Ishikawa (cell line): Measurements from ENCODE around the gene PPP1R13L.

Experiments
- CEBPB ChIP-seq: IDR thresholded peaks from 2 replicates; pipeline ENCODE4 v1.6.1; 2012
- CREB1 ChIP-seq: IDR thresholded peaks from 2 replicates; pipeline ENCODE4 v1.6.1; 2012; ENCODE audit warnings: low read depth
- EGR1 ChIP-seq: IDR thresholded peaks from 2 replicates; pipeline ENCODE4 v1.6.1; 2012
- EP300 ChIP-seq: IDR thresholded peaks from 2 replicates; pipeline ENCODE4 v1.6.1; 2012; ENCODE audit warnings: borderline replicate concordance
- FOXM1 ChIP-seq: IDR thresholded peaks from 2 replicates; pipeline ENCODE4 v1.6.1; 2012; ENCODE audit warnings: low read depth, borderline replicate concordance
- NFIC ChIP-seq: IDR thresholded peaks from 2 replicates; pipeline ENCODE4 v1.6.1; 2012
- RAD21 ChIP-seq: IDR thresholded peaks from 2 replicates; pipeline ENCODE4 v1.6.1; 2012; ENCODE audit warnings: low read depth
- TAF1 ChIP-seq: IDR thresholded peaks from 2 replicates; pipeline ENCODE4 v1.6.1; 2012; ENCODE audit warnings: low read depth, mild to moderate bottlenecking
- TCF12 ChIP-seq: IDR thresholded peaks from 2 replicates; pipeline ENCODE4 v1.6.1; 2012; ENCODE audit warnings: low read depth
- TEAD4 ChIP-seq: IDR thresholded peaks from 2 replicates; pipeline ENCODE4 v1.6.1; 2012
- YY1 ChIP-seq: IDR thresholded peaks from 2 replicates; pipeline ENCODE4 v1.6.1; 2012; ENCODE audit warnings: low read depth
- ZBTB7A ChIP-seq: IDR thresholded peaks from 2 replicates; pipeline ENCODE4 v1.6.1; 2012; ENCODE audit warnings: low read depth
- TF ChIP-seq, protein P1 (sequence below): IDR thresholded peaks from 2 replicates; pipeline ENCODE4 v1.6.1; 2012
- TF ChIP-seq, protein P2 (sequence below): IDR thresholded peaks from 2 replicates; pipeline ENCODE4 v1.6.1; 2012; ENCODE audit warnings: low read depth, mild to moderate bottlenecking
- TF ChIP-seq, protein P3 (sequence below): IDR thresholded peaks from 2 replicates; pipeline ENCODE4 v1.6.1; 2012

The PPP1R13L gene

DNA sequence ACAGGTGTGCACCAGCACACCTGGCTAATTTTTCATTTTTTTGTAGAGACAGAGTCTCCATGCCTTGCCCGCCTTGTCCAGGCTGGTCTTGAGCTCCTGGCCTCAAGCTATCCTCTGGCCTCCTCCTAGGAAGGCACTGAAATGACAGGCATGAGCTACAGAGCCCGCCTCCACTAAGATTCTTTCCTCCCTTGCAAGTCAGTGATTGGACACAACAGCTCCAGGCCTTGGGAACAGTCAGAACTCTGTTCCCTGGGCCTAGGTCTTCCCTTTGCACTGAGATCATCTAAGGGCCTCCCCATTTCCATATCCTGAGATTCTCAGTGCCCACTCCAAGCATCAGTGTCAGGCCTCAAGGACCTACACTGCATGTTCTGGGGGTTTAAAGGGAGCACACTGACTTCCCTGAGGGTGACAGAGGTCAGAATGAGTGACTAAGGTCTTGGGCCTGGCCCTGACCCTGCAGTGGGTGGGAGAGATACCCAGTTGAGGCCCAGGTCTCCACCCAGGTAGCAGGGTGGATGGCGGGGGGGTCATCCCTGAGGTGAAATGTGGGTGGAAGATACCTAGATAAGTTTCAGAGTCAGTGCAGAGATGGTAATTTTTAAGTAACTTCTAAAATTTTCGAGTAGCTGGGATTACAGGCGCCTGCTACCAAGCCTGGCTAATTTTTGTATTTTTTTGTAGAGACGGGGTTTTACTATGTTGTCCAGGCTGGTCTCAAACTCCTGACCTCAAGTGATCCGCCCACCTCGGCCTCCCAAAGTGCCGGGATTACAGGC, 36.2 kb upstream of the PPP1R13L start:
- TF ChIP-seq RAD21 (no peak), ZBTB7A (no peak), FOXM1 (no peak), CEBPB (no peak), CREB1 (no peak), TAF1 (no peak), NFIC (no peak), EP300 (no peak), TEAD4 (no peak), YY1 (no peak)
- TF ChIP-seq, protein P1, sequence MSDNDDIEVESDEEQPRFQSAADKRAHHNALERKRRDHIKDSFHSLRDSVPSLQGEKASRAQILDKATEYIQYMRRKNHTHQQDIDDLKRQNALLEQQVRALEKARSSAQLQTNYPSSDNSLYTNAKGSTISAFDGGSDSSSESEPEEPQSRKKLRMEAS: no peak
- TF ChIP-seq, protein P2, sequence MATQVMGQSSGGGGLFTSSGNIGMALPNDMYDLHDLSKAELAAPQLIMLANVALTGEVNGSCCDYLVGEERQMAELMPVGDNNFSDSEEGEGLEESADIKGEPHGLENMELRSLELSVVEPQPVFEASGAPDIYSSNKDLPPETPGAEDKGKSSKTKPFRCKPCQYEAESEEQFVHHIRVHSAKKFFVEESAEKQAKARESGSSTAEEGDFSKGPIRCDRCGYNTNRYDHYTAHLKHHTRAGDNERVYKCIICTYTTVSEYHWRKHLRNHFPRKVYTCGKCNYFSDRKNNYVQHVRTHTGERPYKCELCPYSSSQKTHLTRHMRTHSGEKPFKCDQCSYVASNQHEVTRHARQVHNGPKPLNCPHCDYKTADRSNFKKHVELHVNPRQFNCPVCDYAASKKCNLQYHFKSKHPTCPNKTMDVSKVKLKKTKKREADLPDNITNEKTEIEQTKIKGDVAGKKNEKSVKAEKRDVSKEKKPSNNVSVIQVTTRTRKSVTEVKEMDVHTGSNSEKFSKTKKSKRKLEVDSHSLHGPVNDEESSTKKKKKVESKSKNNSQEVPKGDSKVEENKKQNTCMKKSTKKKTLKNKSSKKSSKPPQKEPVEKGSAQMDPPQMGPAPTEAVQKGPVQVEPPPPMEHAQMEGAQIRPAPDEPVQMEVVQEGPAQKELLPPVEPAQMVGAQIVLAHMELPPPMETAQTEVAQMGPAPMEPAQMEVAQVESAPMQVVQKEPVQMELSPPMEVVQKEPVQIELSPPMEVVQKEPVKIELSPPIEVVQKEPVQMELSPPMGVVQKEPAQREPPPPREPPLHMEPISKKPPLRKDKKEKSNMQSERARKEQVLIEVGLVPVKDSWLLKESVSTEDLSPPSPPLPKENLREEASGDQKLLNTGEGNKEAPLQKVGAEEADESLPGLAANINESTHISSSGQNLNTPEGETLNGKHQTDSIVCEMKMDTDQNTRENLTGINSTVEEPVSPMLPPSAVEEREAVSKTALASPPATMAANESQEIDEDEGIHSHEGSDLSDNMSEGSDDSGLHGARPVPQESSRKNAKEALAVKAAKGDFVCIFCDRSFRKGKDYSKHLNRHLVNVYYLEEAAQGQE: no peak

DNA sequence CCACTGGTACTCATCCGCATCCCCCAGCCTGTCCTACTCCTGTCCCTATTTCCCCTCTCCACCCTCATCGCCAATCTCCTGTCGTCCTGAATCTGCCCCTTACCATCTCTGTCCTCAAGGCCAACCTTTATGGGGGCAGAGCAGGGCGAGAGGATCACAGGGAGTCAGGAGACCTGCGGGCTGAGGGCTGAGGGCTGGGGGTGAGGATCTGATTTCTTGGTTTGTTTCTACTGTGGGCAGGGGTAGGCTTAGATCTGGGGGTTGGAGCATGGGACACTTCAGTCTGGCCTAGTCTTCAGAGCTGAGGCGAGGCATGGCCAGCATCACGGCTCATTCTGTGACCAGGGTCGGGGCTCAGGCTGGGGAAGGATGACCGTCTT, 35.4 kb upstream of the PPP1R13L start:
- TF ChIP-seq TEAD4 (no peak), TCF12 (no peak), RAD21 (no peak), EGR1 (no peak), NFIC (no peak), TAF1 (no peak), CREB1 (no peak), FOXM1 (no peak), ZBTB7A (no peak)
- TF ChIP-seq, protein P3, sequence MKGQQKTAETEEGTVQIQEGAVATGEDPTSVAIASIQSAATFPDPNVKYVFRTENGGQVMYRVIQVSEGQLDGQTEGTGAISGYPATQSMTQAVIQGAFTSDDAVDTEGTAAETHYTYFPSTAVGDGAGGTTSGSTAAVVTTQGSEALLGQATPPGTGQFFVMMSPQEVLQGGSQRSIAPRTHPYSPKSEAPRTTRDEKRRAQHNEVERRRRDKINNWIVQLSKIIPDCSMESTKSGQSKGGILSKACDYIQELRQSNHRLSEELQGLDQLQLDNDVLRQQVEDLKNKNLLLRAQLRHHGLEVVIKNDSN: no peak

DNA sequence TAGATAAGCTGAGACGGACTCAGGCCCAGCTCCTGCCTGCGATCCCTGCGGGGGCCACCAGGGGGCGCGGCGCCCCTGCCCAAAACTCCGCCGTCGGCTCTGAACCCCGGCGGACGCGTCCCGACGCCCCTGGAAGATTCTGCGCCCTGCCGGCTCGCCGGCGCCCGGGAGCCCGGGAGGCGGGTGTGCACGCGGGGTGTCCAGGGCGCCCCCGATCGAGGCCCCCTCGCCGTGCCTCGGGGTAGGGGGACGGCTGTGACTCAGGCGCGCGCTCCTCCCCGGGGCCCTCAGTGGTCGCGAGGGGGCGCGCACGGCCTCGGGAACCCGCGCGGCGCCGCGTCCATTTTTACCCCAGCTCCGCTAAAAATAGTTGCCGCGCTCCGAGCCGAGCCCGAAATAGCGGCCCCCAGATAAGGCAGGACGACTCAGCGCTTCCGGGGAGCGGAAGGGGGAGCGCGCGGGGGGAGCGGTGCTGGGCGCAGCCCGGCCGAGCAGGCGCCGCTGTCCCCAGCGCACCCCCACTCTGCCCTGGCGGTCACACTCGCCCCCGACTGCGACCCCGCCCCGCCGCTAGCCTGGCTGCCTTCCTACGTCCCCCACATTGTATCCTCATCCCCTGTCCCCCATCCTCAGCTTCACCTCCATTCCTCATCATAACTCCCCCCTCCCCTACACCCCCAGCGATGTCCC, 34.8 kb upstream of the PPP1R13L start:
- no peak for TF ChIP-seq EP300
- peak; percentile 79 for TF ChIP-seq YY1
- TF ChIP-seq, protein P3: no peak
- no peak for TF ChIP-seq CEBPB
- TF ChIP-seq CREB1: no peak
- TF ChIP-seq TEAD4: no peak
- TF ChIP-seq, protein P1: 0 out of 2 replicates have a peak, but pooled peaks have one; percentile 37
- TF ChIP-seq TCF12: peak; percentile 16; the same call in 1 of the 2 replicates
- no peak for TF ChIP-seq EGR1
- no peak for TF ChIP-seq TAF1
- TF ChIP-seq ZBTB7A: peak; percentile 34; the same call in 1 of the 2 replicates
- peak; percentile 78 for TF ChIP-seq RAD21

DNA sequence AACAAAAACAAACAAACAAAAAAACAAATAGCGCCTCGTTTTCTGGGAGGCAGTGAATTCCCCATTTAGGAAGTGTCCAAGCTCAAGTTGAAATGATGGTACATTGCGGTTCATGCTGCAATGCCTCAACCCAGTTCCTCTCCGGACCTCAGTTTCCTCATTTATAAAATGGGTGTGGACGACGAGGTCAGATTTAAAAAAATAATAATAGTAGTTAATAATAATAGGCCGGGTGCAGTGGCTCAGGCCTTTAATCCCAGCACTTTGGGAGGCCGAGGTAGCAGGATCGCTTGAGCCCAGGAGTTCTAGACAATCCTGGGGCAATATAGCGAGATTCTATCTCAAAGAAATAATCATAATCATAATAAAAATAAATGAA, 34.3 kb upstream of the PPP1R13L start:
- TF ChIP-seq CREB1: no peak
- TF ChIP-seq, protein P3: no peak
- no peak for TF ChIP-seq CEBPB
- TF ChIP-seq TCF12: no peak
- no peak for TF ChIP-seq YY1
- TF ChIP-seq, protein P1: no peak
- TF ChIP-seq RAD21: no peak
- TF ChIP-seq EGR1: no peak
- no peak for TF ChIP-seq ZBTB7A
- TF ChIP-seq TEAD4: no peak
- TF ChIP-seq EP300: no peak
- no peak for TF ChIP-seq TAF1
- TF ChIP-seq, protein P2: no peak
- TF ChIP-seq FOXM1: no peak
- no peak for TF ChIP-seq NFIC
